Measurements from ENCODE around the gene OSTF1.

Gene OSTF1

GRCh38 chr9:75069171-75069570, 19.1 kb upstream of the OSTF1 start:
- Mint-ChIP-seq H3K9me3 (ENCODE audit: low read depth) (no peaks in the 10 kb centered on the region), H3K4me3 (no peak overlapping the region), H3K27me3 (no peaks in the 10 kb centered on the region), H3K4me1 (ENCODE audit: low read depth) (peaks cover 32% of the 10 kb centered on the region), H3K27ac (no peak overlapping the region), H3K36me3 (peaks cover 13% of the 10 kb centered on the region)

GRCh38 chr9:75071530-75072122, 16.7 kb upstream of the OSTF1 start:
- Mint-ChIP-seq H3K27me3 (no peaks in the 10 kb centered on the region), H3K27ac (peak overlapping the region; percentile 68), H3K36me3 (peaks cover 11% of the 10 kb centered on the region), H3K4me1 (ENCODE audit: low read depth) (peaks cover 32% of the 10 kb centered on the region), H3K9me3 (ENCODE audit: low read depth) (no peaks in the 10 kb centered on the region), H3K4me3 (peak overlapping the region; percentile 52)

- Mint-ChIP-seq H3K9me3 (ENCODE audit: low read depth) (no peaks in the 10 kb centered on the region), H3K27ac (peak overlapping the region; percentile 2), H3K27me3 (no peaks in the 10 kb centered on the region), H3K4me3 (no peak overlapping the region), H3K4me1 (ENCODE audit: low read depth) (peaks cover 34% of the 10 kb centered on the region), H3K36me3 (peaks cover 9% of the 10 kb centered on the region)
Measured at GRCh38 chr9:75072895-75073294, 15.4 kb upstream of the OSTF1 start.

GRCh38 chr9:75081632-75082031, 6.7 kb upstream of the OSTF1 start:
- H3K27ac Mint-ChIP-seq = peak overlapping the region; percentile 59
- no peaks in the 10 kb centered on the region for H3K9me3 Mint-ChIP-seq (ENCODE audit: low read depth)
- peaks cover 43% of the 10 kb centered on the region for H3K4me1 Mint-ChIP-seq (ENCODE audit: low read depth)
- H3K36me3 Mint-ChIP-seq = no peaks in the 10 kb centered on the region
- no peak overlapping the region for H3K4me3 Mint-ChIP-seq
- H3K27me3 Mint-ChIP-seq = no peaks in the 10 kb centered on the region

GRCh38 chr9:75083188-75083970, 4.9 kb upstream of the OSTF1 start:
- no peak overlapping the region for H3K4me3 Mint-ChIP-seq
- no peaks in the 10 kb centered on the region for H3K36me3 Mint-ChIP-seq
- H3K27ac Mint-ChIP-seq = peak overlapping the region; percentile 85
- H3K9me3 Mint-ChIP-seq (ENCODE audit: low read depth) = no peaks in the 10 kb centered on the region
- peaks cover 48% of the 10 kb centered on the region for H3K4me1 Mint-ChIP-seq (ENCODE audit: low read depth)
- no peaks in the 10 kb centered on the region for H3K27me3 Mint-ChIP-seq

GRCh38 chr9:75084081-75084672, 4.1 kb upstream of the OSTF1 start:
- Mint-ChIP-seq H3K27me3 (no peaks in the 10 kb centered on the region), H3K27ac (peak overlapping the region; percentile 54), H3K9me3 (ENCODE audit: low read depth) (no peaks in the 10 kb centered on the region), H3K4me3 (no peak overlapping the region), H3K36me3 (no peaks in the 10 kb centered on the region), H3K4me1 (ENCODE audit: low read depth) (peaks cover 52% of the 10 kb centered on the region)

- H3K4me3 Mint-ChIP-seq = peak overlapping the region; percentile 55
- no peaks in the 10 kb centered on the region for H3K36me3 Mint-ChIP-seq
- no peaks in the 10 kb centered on the region for H3K9me3 Mint-ChIP-seq (ENCODE audit: low read depth)
- no peaks in the 10 kb centered on the region for H3K27me3 Mint-ChIP-seq
- H3K27ac Mint-ChIP-seq = peak overlapping the region; percentile 70
- H3K4me1 Mint-ChIP-seq (ENCODE audit: low read depth) = peaks cover 65% of the 10 kb centered on the region
Measured at GRCh38 chr9:75085640-75086039, 2.7 kb upstream of the OSTF1 start.

- Mint-ChIP-seq H3K27ac (peak overlapping the region; percentile 95), H3K27me3 (no peaks in the 10 kb centered on the region), H3K4me1 (ENCODE audit: low read depth) (peaks cover 74% of the 10 kb centered on the region), H3K36me3 (no peaks in the 10 kb centered on the region), H3K4me3 (peak overlapping the region; percentile 93), H3K9me3 (ENCODE audit: low read depth) (no peaks in the 10 kb centered on the region)
Measured at GRCh38 chr9:75086541-75087288, 1.6 kb upstream of the OSTF1 start.

- peak overlapping the region; percentile 95 for H3K27ac Mint-ChIP-seq
- peaks cover 76% of the 10 kb centered on the region for H3K4me1 Mint-ChIP-seq (ENCODE audit: low read depth)
- H3K36me3 Mint-ChIP-seq = no peaks in the 10 kb centered on the region
- H3K9me3 Mint-ChIP-seq (ENCODE audit: low read depth) = no peaks in the 10 kb centered on the region
- no peaks in the 10 kb centered on the region for H3K27me3 Mint-ChIP-seq
- peak overlapping the region; percentile 93 for H3K4me3 Mint-ChIP-seq
Measured at GRCh38 chr9:75087289-75087823, 958 bp upstream of the OSTF1 start.

GRCh38 chr9:75088646-75089372, 495 bp downstream of the OSTF1 start:
- Mint-ChIP-seq H3K27me3 (no peaks in the 10 kb centered on the region), H3K27ac (peak overlapping the region; percentile 94), H3K9me3 (ENCODE audit: low read depth) (no peaks in the 10 kb centered on the region), H3K4me1 (ENCODE audit: low read depth) (peaks cover 77% of the 10 kb centered on the region), H3K36me3 (no peaks in the 10 kb centered on the region), H3K4me3 (peak overlapping the region; percentile 100)

- Mint-ChIP-seq H3K4me3 (peak overlapping the region; percentile 100), H3K27ac (peak overlapping the region; percentile 94), H3K36me3 (no peaks in the 10 kb centered on the region), H3K4me1 (ENCODE audit: low read depth) (peaks cover 77% of the 10 kb centered on the region), H3K27me3 (no peaks in the 10 kb centered on the region), H3K9me3 (ENCODE audit: low read depth) (no peaks in the 10 kb centered on the region)
Measured at GRCh38 chr9:75089373-75089766, 1.1 kb downstream of the OSTF1 start.

GRCh38 chr9:75090579-75090978, 2.3 kb downstream of the OSTF1 start:
- no peaks in the 10 kb centered on the region for H3K27me3 Mint-ChIP-seq
- H3K9me3 Mint-ChIP-seq (ENCODE audit: low read depth) = no peaks in the 10 kb centered on the region
- H3K27ac Mint-ChIP-seq = no peak overlapping the region
- H3K4me1 Mint-ChIP-seq (ENCODE audit: low read depth) = peaks cover 75% of the 10 kb centered on the region
- no peaks in the 10 kb centered on the region for H3K36me3 Mint-ChIP-seq
- H3K4me3 Mint-ChIP-seq = peak overlapping the region; percentile 100

- peaks cover 76% of the 10 kb centered on the region for H3K4me1 Mint-ChIP-seq (ENCODE audit: low read depth)
- no peaks in the 10 kb centered on the region for H3K27me3 Mint-ChIP-seq
- peak overlapping the region; percentile 46 for H3K4me3 Mint-ChIP-seq
- peak overlapping the region; percentile 71 for H3K27ac Mint-ChIP-seq
- peaks cover 2% of the 10 kb centered on the region for H3K36me3 Mint-ChIP-seq
- H3K9me3 Mint-ChIP-seq (ENCODE audit: low read depth) = no peaks in the 10 kb centered on the region
Measured at GRCh38 chr9:75092766-75093165, 4.5 kb downstream of the OSTF1 start.

GRCh38 chr9:75096796-75097195, 8.5 kb downstream of the OSTF1 start:
- Mint-ChIP-seq H3K9me3 (ENCODE audit: low read depth) (no peaks in the 10 kb centered on the region), H3K36me3 (peaks cover 7% of the 10 kb centered on the region), H3K4me1 (ENCODE audit: low read depth) (peaks cover 69% of the 10 kb centered on the region), H3K4me3 (no peak overlapping the region), H3K27me3 (no peaks in the 10 kb centered on the region), H3K27ac (no peak overlapping the region)

All from activated naive CD8-positive, alpha-beta T cell (primary cell).